HEK293 (cell line): ENCODE results near the gene CCDC9.

Experiments
- CTCF ChIP-seq: fragments of 450-650 bp; formaldehyde crosslinking; IDR thresholded peaks from 2 replicates; pipeline ENCODE4 v1.5.1; 2016; ENCODE audit warnings: missing biosample characterization, missing genetic modification characterization
- GLI4 ChIP-seq: fragments of 450-650 bp; formaldehyde crosslinking; IDR thresholded peaks from 2 replicates; pipeline ENCODE4 v1.5.1; 2016; ENCODE audit warnings: missing biosample characterization, missing genetic modification characterization
- RBAK ChIP-seq: fragments of 450-650 bp; formaldehyde crosslinking; IDR thresholded peaks from 2 replicates; pipeline ENCODE4 v1.5.1; 2016; ENCODE audit warnings: missing biosample characterization, missing genetic modification characterization
- ZBTB44 ChIP-seq: fragments of 450-650 bp; IDR thresholded peaks from 2 replicates; pipeline ENCODE4 v1.5.1; 2018; ENCODE audit warnings: missing biosample characterization, mild to moderate bottlenecking, missing genetic modification characterization
- ZNF280D ChIP-seq: fragments of 450-650 bp; formaldehyde crosslinking; IDR thresholded peaks from 2 replicates; pipeline ENCODE4 v1.5.1; 2016; ENCODE audit warnings: missing biosample characterization, missing genetic modification characterization
- ZNF501 ChIP-seq: fragments of 450-650 bp; formaldehyde crosslinking; IDR thresholded peaks from 2 replicates; pipeline ENCODE4 v1.5.1; 2016; ENCODE audit warnings: missing biosample characterization, missing genetic modification characterization
- ZNF561 ChIP-seq: fragments of 450-650 bp; IDR thresholded peaks from 2 replicates; pipeline ENCODE4 v1.5.1; 2018; ENCODE audit warnings: missing biosample characterization, missing genetic modification characterization, borderline replicate concordance
- ZNF571 ChIP-seq: fragments of 450-650 bp; formaldehyde crosslinking; IDR thresholded peaks from 2 replicates; pipeline ENCODE4 v1.5.0; 2017; ENCODE audit warnings: missing biosample characterization, missing genetic modification characterization
- ZNF670 ChIP-seq: fragments of 450-650 bp; formaldehyde crosslinking; IDR thresholded peaks from 2 replicates; pipeline ENCODE4 v1.5.1; 2016; ENCODE audit warnings: missing biosample characterization, missing genetic modification characterization, low read depth

- no peak for TF ChIP-seq CTCF (tag by site-specific recombination)
- TF ChIP-seq ZNF670 (tag by site-specific recombination), result no peak
- TF ChIP-seq ZNF280D (tag by site-specific recombination), result no peak
- TF ChIP-seq RBAK, result no peak
- no peak for TF ChIP-seq ZNF571
- no peak for TF ChIP-seq ZBTB44 (tag by site-specific recombination)
- TF ChIP-seq ZNF501, result no peak
- TF ChIP-seq ZNF561 (tag by site-specific recombination), result no peak
- TF ChIP-seq GLI4 (tag by site-specific recombination), result no peak
Measured at GRCh38 chr19:47319923-47320871, 63.9 kb downstream of the CCDC9 start.
